CD1c-positive myeloid dendritic cell (primary cell): ENCODE measurements around the gene PIM1.
"Not testable (repeated sequence)": the region's sequence is repeated elsewhere in the genome, so short reads cannot be mapped to it uniquely, and the experiment has no call there.

Source experiments
- DNase-seq: peaks from one replicate; pipeline ENCODE4 v3.0.0-alpha.2; 2016; ENCODE audit errors: extremely low spot score

PIM1 gene

DNA sequence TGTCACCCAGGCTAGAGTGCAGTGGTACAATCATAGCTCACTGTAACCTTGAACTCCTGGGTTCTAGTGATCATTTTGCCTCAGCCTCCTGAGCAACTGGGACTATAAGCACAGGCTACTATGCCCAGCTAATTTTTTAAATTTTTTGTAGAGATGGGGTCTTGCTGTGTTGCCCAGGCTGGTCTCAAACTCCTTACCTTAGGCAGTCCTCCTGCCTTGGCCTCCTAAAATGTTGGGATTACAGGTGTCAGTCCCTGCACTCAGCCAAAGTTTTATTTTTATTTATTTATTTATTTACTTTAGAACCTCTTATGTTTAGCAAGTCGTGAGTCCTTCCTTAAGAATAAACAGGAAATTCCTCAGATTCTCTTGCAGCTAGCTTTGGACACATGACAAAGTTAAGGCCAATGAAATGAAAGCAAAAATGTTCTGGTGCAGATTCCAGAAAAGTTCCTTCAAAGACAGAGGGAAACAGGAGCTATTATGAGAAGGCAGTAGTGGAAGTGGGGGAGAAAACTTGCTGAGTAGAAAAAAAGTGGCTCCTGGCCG, 19.1 kb downstream of the PIM1 start:
- DNase-seq = no peak

DNA sequence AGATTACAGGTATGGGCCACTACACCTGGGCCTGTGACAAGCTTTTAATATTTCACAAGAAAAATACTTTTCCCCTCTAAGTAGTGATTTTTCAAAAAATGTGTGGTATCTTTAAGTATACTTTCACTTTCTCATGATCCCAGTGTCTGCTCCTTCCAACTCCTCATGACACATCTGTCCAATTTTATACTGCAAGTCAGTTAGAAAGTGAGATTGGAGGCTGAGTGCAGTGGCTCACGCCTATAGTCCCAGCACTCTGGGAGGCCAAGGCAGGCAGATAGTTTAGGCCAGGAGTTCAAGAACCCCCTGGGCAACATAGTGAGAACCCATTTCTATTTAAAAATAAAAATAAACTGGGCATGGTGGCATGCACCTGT, 20.2 kb downstream of the PIM1 start:
- no peak for DNase-seq

- no peak for DNase-seq
Measured at GRCh38 chr6:37192666-37193065, 22.7 kb downstream of the PIM1 start.

DNA sequence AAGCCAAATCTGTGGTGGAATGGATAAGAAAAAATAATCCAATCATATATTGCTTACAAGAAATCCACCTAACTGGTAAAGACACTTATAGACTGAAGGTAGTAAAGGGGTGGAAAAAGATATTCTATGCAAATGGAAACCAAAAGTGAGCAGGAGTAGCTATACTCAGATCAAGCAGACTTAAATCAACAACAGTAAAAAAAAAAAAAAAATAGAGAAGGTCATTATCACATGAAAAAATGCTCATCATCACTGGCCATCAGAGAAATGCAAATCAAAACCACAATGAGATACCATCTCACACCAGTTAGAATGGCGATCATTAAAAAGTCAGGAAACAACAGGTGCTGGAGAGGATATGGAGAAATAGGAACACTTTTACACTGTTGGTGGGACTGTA, 24.9 kb downstream of the PIM1 start:
- not testable (repeated sequence) for DNase-seq

- DNase-seq = not testable (repeated sequence)
Measured at GRCh38 chr6:37196451-37196850, 26.5 kb downstream of the PIM1 start.

DNA sequence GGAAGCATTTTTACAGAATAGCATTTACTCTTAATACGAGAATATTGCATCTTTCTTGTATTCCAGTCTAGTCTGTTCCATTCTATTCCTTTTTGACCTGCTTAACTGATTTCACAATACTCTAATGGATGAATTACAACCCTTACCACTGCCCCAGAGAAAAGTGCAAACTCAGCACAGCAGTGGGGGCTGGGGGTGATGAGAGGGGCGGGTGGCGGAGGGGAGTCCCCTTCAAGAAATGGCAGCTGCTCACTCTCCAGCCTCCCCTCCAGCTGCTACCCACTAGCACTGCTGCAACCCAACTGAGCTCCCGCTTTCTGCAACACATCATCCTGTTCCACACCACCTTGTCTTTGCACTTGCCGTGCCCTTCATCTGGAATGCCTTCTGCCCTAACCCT, 30.1 kb downstream of the PIM1 start:
- no peak for DNase-seq

- DNase-seq = no peak
Measured at GRCh38 chr6:37201726-37202125, 31.8 kb downstream of the PIM1 start.

- no peak for DNase-seq
Measured at GRCh38 chr6:37202788-37203491, 33.0 kb downstream of the PIM1 start.

DNA sequence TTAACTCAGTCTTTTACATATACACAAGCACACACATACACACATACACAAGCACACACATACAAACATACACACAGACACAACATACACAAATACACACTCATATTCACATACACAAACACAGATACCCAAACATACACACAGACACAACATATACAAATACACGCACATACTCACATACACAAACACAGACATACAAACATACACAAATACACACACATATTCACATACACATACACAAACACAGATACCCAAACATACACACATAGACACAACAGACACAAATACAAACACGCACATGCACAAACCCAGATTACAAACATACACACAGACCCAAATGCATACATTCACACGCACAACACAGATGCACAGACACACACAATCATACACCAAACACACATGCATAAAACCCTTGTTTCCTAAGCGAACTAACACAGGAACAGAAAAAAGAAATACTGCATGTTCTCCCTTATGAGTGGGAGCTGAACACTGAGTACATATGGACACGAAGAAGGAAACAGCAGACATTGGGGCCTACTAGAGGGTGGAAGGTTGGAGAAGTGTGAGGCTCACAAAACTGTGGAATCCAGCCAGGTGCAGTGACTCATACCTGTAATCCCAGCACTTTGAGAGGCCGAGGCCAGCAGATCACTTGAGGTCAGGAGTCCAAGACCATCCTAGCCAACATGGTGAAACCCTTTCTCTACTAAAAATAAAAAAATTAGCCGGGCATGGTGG, 34.2 kb downstream of the PIM1 start:
- DNase-seq = no peak

GRCh38 chr6:37205175-37205996, 35.4 kb downstream of the PIM1 start:
- DNase-seq = no peak

DNA sequence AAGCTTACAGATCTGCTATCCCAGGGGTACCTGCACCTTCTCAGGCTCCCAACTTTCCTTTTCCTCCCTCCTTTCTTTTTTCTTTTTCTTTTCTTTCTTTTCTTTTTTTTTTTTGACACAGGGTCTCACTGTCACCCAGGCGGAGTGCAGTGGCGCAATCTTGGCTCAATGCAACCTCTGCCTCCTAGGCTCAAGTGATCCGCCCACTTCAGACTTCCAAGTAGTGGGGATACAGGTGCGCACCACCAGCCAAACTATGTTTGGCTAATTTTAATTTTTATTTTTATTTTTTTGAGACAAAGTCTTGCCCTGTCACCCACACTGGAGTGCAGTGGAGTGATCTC, 36.0 kb downstream of the PIM1 start:
- no peak for DNase-seq

DNA sequence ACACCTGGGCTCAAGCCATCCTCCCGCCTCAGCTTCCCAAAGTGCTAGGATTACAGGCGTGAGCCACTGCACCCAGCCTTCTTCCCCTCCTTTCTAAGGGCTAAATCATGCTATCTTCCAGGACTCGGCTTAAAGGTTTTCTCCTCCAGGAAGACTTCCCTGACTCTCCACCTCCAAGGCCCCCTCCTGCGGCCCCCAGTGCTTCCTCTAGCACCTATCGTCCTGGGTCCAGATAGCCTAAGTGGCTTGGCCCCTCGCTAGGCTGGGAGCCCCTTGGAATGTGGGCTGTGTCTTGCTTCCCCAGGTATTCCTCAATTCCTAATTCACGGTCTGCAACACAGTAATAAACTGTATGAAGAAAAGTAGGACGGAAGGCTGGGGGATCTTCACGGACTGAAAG, 36.7 kb downstream of the PIM1 start:
- no peak for DNase-seq

DNA sequence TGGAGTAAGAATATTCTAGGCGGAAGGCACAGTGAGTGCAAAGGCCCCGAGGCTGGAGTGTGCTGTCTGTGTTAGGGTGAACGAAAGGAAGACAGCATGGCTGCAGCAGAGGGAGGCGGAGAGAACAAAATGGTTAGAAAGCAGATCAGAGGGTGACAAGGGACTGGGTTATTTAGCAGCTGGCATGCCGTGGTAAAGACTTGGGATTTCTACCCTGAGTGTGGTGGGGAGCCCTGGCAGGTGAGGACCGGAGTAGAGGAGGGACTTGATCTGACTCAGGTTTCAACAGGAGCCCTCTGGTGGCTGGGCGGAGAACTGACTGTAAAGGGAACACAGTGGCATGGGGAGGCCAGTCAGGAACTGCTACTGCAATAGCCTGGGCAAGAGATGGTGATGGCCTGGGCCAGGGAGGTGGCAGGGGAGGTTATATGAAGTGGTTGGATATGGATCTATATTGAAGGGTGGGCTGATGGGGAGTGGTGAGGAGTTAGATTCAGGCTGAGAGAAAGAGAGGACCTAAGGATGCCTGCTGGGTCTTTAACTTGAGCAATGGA, 38.0 kb downstream of the PIM1 start:
- DNase-seq = peak; percentile 88

- DNase-seq = no peak
Measured at GRCh38 chr6:37208793-37209192, 38.8 kb downstream of the PIM1 start.

- no peak for DNase-seq
Measured at GRCh38 chr6:37209461-37210205, 39.7 kb downstream of the PIM1 start.

DNA sequence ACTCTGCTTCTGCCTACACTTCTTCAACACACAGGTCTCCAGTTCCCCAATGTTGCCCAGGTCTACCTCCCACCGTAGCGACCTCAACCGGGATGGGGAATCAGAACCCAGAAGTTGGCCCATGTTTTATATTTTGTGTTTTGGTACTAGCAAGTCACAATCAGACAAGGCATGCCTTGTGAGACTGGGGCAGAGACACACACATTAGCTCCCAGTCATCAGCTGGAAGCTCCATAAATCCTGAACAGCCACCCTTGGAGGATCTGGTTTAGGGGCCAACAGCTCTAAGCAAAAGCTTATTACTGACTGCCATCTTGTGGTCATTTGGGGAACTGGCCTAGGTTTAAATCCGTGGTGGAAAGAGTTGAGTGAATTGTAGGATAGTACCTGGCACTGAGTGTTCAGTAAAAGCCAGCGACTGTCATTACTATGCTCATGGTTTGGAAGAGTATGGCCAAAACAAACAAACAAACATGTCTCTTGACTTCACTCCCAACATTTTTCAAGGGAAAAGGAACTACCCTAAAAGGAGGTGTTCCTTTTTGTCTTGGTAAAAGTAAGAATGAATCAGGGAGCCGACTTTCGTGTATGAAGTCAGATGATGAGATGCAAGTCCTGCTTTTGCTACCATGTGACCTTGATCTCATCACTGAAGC, 40.5 kb downstream of the PIM1 start:
- DNase-seq = peak; percentile 86

DNA sequence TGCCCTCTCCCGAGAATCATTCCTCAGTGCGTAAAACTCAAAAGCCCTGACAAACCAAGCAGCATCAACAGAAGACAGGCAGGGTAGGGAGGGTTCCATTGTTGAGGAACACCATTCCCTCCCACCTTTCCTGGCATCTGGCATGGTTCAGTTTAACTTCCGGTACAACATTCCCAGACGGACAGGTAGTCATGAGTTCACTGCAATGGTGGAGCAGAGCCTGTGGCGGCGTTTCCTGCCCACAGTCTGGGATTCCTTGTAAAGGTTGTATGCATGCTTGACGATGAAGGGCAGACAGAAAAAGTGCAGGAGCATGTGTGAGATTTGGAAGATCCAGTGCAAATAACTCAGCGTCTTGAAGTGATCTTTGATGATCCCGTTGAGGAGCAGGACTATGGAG, 42.3 kb downstream of the PIM1 start:
- DNase-seq = no peak

DNA sequence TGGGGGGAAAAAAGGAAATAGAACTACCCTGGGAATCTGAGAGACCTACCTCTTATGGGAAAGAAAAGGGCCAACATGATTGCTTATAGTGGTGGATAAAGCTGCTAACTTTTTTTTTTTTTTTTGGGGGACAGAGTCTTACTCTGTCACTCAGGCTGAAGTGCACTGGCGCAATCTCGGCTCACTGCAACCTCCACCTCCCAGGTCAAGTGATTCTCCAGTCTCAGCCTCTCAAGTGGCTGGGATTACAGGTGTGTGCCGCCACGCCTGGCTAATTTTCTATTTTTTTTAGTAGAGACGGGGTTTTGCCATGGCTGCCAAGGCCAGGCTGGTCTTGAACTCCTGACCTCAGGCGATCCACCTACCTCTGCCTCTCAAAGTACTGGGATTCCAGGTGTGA, 48.1 kb downstream of the PIM1 start:
- no peak for DNase-seq

DNA sequence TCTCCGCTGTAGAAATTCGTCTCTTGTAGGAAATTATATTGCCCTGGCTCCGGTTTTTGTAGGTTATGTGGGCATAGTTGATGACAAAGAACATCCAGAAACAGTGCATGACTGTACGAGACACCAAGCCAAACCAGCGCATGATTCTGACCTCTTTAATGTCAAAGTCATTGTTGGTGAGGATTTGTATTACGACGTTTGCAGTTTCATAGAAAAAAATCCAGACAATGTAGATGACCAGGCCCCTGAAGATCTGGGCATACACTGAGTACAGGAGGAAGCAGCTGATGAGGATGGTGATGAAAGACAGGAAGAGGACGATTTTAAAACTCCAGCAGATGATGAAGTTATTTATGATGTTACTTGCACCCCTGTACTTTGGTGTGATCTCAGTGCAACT, 48.6 kb downstream of the PIM1 start:
- no peak for DNase-seq

GRCh38 chr6:37221585-37222124, 51.7 kb downstream of the PIM1 start:
- no peak for DNase-seq
